Hair follicular keratinocyte (primary cell): ENCODE measurements around the gene RASL10A. TPM values are rescaled to one million over a fixed set of nuclear protein-coding genes. Genes with fewer than 3 reads are reported as not detected.

Experiments
- total RNA-seq: library from RNA; depleted of rRNA; stranded (reverse); fragments of >200 nt; gene quantifications from 2 replicates; pipeline ENCODE4 v1.2.3, GENCODE V29; 2015

The RASL10A gene
- total RNA-seq, result not detected in 2 replicates

GRCh38 chr22:29315286-29316140 lies at the start of gene RASL10A:
Gene RASL10A (minus strand): TSS chr22:29315697. CDS start chr22:29315246, 451 bp downstream.

GRCh38 chr22:29306175-29306834 lies 9.2 kb downstream of the RASL10A start, which contains the start of gene GAS2L1:
Gene GAS2L1 (plus strand): TSS chr22:29306650. CDS start chr22:29308106, 1,456 bp downstream.

GRCh38 chr22:29267858-29268510 lies 47.5 kb downstream of the RASL10A start, which contains the start of the genes EWSR1 and RHBDD3:
Gene EWSR1 (plus strand): TSS chr22:29268268. CDS start chr22:29268337, 69 bp downstream.
Gene RHBDD3 (minus strand): TSS chr22:29267981. CDS start chr22:29265626, 2,355 bp downstream.

Other genes with a start within 250 kb of the RASL10A start
- 13.8 and 16.2 TPM in 2 replicates for gene KREMEN1, start 242.7 kb downstream of the RASL10A start, total RNA-seq
- gene EMID1, start 109.8 kb downstream of the RASL10A start, total RNA-seq, result not detected in 2 replicates
- 16.4 and 23.0 TPM in 2 replicates for gene RHBDD3, start 47.7 kb downstream of the RASL10A start, total RNA-seq
- 177 and 256 TPM in 2 replicates for gene EWSR1, start 47.4 kb downstream of the RASL10A start, total RNA-seq
- 30.8 and 48.2 TPM in 2 replicates for gene GAS2L1, start 9.0 kb downstream of the RASL10A start, total RNA-seq
- gene AP1B1, start 72.9 kb upstream of the RASL10A start, total RNA-seq, result 70.1 and 84.1 TPM in 2 replicates
- gene RFPL1, start 122.9 kb upstream of the RASL10A start, total RNA-seq, result not detected in 2 replicates
- gene NEFH, start 164.5 kb upstream of the RASL10A start, total RNA-seq, result 0.31 and 0.80 TPM in 2 replicates
- 26.9 and 34.8 TPM in 2 replicates for gene THOC5, start 238.1 kb upstream of the RASL10A start, total RNA-seq